HG02678 (cell line): ENCODE measurements around the gene MCTP1.
A peak's percentile ranks its signal among the peaks of the same experiment; 100 is the strongest.
"Not testable (repeated sequence)": the region's sequence is repeated elsewhere in the genome, so short reads cannot be mapped to it uniquely, and the experiment has no call there.

Experiments used
- ATAC-seq: cut with Tn5 transposase; IDR thresholded peaks from one replicate; pipeline ENCODE4 v1.9.1; 2021; ENCODE audit warnings: mild to moderate bottlenecking, moderate library complexity; ENCODE audit not compliant: unreplicated experiment

The MCTP1 gene

GRCh38 chr5:95043234-95043633, 241.7 kb downstream of the MCTP1 start:
- no peak for ATAC-seq

- no peak for ATAC-seq
Measured at GRCh38 chr5:95042037-95042436, 242.9 kb downstream of the MCTP1 start.

DNA sequence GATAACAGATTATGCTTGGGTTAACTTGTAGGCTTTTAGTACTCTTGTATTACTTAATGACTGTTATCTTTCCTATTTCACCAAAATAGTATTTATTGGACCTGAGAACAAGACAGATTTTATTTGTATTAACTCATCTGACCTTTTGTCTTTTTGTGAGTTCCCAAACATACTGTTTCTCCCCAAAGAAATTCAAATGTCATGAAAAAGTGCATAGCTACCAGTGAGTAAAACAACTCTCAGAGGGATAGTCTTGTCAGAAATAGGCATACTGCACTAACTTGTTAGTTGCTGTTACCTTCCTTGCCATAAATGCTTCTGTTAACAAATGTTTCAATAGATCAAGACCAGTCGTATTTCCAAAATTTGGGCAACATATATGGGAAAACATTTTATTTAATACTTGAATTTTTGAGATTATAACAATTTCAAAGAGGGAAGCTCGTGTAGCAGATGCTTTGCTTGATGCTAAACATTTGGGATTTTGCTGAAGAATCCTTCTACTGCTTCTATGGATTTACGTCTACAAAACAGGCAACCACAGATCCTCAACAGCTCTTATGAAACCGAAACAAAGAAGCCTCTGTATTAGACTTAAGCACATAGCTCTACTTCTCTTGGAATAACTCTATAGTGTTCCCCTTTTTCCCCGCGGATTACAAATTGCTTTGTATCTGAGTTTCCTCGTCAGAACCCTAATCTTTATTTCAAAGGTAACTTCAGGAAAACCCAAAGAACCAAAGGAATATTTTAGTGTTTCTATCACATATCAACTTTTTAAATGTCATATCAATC, 248.8 kb downstream of the MCTP1 start:
- ATAC-seq, result peak; percentile 59

- ATAC-seq, result no peak
Measured at GRCh38 chr5:95032801-95033200, 252.1 kb downstream of the MCTP1 start.

DNA sequence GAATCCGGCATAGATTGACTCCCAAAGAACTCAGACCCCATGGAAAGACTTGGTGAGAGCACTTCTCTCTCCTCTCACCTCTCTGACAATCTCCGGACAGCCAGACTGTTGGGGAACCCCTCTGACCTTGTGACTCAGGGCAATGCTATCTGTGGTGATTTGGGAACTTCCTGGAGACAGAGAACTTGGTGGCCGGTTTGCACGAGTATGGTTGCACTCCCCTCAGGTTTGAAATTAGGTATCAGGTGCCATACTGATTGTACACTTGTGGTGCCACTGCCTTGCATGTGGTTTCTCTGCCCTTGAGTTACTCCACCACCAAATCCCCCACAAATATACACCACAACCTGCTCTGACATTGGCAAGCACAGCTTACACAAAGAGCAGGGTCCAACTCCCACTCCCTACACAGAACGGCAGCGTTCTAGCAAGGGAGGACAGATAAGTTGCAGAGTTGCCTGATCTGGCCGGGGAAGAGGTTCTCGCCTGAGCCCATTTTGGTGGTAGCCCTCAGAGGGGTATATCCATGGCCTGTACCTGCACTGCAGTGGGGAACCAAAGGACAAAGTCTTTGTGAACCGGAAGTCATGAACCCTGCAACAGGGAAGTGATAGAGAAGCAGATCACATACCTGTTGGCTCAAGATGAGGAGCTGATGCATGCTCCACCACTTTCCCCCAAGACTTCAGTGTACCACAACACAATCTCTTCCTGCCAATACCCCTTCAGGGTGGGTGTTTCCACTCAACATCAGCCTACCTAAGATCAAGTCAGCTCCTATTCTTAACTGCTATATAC, 255.1 kb downstream of the MCTP1 start:
- ATAC-seq, result peak; percentile 68

DNA sequence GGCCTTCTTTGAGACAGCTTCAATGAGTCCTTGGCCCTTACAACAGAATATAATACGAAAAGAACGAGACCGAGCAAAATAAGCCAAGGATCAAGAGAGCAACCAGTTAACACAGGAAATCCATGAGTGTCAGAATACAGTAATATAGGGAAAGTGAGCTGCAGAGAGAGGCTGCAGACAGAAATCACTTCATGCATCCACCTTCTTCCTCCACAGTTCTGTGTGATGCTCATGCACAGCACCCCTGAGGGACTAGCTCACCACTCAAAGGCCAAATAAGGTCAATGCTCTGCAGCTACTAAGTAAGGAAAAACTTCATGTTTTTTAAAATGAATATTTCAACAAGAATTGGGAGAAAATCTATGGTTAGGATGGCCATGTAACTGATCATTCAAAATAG, 257.1 kb downstream of the MCTP1 start:
- ATAC-seq, result peak; percentile 26

GRCh38 chr5:95027151-95027721, 257.7 kb downstream of the MCTP1 start:
- ATAC-seq, result peak; percentile 29

GRCh38 chr5:95026718-95027117, 258.2 kb downstream of the MCTP1 start:
- no peak for ATAC-seq

DNA sequence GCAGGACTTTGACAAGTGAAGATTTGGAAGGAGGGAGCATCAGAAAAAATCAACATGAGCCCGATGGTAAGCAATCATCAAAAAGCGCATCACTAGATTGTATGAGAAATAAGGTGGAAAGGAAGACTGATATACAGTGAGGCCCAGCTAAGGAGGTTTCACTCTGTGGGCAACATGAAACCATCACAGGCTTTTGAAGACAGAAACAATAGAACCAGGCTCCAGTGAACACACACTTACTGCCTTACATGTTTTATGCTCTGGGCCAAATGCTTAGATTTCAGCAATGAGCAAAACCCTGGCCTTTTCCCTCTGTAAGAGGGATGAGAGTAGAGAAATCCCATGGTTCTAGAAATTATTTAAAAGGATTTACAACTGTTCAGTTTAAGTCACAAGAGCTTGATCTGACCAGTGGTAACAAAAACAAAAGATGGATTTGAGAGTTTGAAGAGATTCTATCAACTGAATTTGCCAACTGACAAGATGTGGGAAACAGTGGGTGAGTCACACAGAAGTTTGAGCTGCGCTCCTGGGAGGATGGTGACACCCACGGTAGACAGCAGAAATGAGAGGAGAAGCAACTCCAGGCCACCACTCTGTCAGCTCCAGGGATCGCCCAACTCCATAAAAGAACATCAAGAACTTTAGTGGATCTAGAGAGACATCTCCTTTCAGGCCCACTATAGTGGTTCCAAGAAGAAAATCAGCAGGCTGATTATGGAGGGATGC, 261.8 kb downstream of the MCTP1 start:
- peak; percentile 79 for ATAC-seq

- no peak for ATAC-seq
Measured at GRCh38 chr5:95020345-95020744, 264.5 kb downstream of the MCTP1 start.

GRCh38 chr5:95018946-95019345, 265.9 kb downstream of the MCTP1 start:
- no peak for ATAC-seq

GRCh38 chr5:95018511-95018910, 266.4 kb downstream of the MCTP1 start:
- no peak for ATAC-seq

GRCh38 chr5:95009812-95010211, 275.1 kb downstream of the MCTP1 start:
- no peak for ATAC-seq

DNA sequence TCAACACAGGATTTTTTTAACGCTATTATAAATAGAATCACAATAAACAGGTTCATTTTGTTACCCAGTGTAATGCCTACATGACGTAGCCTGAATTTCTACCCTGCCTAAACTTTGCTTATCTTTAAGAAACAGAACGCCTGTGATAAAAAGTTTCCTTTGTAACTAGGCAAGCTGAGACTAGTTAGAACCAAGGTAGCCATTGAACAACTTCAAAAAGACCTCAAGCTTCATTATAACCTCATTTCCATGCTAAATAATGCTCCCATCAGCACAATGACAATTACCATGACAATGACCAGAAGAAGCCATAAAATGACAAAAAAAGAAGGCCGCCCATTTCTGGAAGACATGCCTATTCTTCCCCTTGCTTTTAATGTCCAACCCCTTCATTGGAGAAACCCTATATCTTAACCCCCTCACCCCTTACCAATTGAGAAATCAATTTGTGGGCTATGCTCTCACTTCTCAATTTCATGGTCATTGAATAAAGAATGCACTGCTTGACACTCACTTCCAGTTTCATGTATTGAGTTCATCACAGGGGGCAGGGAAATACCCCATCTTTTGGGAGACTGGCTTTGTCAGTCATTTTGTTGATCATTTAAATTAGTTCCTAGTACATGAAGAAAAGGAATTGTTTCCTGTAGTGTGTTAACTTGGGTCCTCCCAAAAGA, 276.8 kb downstream of the MCTP1 start:
- peak; percentile 81 for ATAC-seq

DNA sequence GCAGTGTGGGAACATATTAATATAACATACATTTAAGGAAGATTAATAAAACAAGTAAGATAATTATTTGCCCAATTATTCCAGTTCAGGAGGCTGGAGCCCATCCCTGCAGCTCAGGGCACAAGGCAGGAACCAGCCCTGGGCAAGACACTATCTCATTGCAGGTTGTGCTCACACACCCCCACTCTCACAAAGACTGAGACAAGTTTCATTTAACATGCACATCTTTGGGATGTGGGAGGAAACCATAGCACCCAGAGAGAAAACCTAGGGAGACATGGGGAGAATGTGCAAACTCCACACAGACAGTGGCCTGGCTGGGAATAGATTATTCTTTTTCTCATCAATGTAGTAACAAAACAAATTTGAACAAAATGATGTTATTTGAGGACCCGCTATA, 279.1 kb downstream of the MCTP1 start:
- ATAC-seq, result no peak

- no peak for ATAC-seq
Measured at GRCh38 chr5:94998670-94999069, 286.2 kb downstream of the MCTP1 start.

GRCh38 chr5:94994537-94994936, 290.4 kb downstream of the MCTP1 start:
- ATAC-seq, result not testable (repeated sequence)

- ATAC-seq, result no peak
Measured at GRCh38 chr5:94993491-94993890, 291.4 kb downstream of the MCTP1 start.

- ATAC-seq, result peak; percentile 76
Measured at GRCh38 chr5:94992325-94992724, 292.6 kb downstream of the MCTP1 start.

DNA sequence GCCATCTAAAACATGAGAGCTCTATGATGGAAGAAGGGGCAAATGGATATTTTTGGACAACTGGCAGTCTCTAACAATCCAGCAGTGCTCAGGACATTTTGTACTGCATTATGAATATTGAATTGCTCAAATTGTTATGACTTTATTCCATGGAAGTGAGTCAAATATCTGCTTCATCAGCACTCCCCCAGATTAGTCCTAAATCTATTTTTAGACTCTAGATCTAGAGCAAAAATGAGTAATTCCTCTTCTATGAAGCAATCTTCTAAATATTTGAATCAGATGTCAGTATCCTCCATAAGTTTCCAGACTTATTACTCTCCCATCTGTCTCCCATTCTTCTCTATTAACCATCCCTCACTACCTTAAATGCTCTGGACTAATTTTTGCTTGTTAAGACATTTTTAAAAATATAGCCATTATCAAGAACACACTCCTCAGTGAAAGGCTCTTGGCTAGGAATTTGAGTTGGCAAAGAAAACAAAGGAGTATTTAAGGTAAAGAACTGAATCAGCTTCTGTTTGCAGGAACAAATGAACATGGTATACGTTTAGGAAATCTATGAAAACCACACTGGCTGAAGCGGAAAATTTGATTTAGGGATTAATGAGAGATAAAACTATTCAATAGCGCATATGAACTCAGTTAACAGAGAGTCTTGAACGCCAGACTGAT, 300.9 kb downstream of the MCTP1 start:
- ATAC-seq, result no peak
